H9 (cell line): Measurements from ENCODE around the gene BDNF. TPM values are rescaled to one million over a fixed set of nuclear protein-coding genes. Genes with fewer than 3 reads are reported as not detected.

ENCODE experiments used
- DNase-seq: peaks from one replicate; pipeline ENCODE4 v3.0.0-alpha.2; 2017
- H2AFZ ChIP-seq: one replicate; pipeline ENCODE4 v1.6.1; 2013; ENCODE audit warnings: mild to moderate bottlenecking, low read length, control low read depth, moderate library complexity
- H2AK5ac ChIP-seq: 2 replicates; pipeline ENCODE4 v1.6.1; 2013; ENCODE audit warnings: low read length, control low read depth, mixed read lengths; ENCODE audit not compliant: insufficient read length
- H2BK120ac ChIP-seq: one replicate; pipeline ENCODE4 v1.6.1; 2013; ENCODE audit warnings: low read depth, mild to moderate bottlenecking, low read length, control low read depth, inconsistent platforms; ENCODE audit not compliant: poor library complexity, severe bottlenecking
- H2BK12ac ChIP-seq: 2 replicates; pipeline ENCODE4 v1.6.1; 2013; ENCODE audit warnings: low read length, control low read depth, mixed read lengths, low read depth; ENCODE audit not compliant: insufficient read length
- H2BK15ac ChIP-seq: 2 replicates; pipeline ENCODE4 v1.6.1; 2013; ENCODE audit warnings: low read depth, low read length, control low read depth
- H2BK20ac ChIP-seq: one replicate; pipeline ENCODE4 v1.6.1; 2013; ENCODE audit warnings: low read depth, mild to moderate bottlenecking, low read length, control low read depth, inconsistent platforms; ENCODE audit not compliant: poor library complexity, severe bottlenecking
- H2BK5ac ChIP-seq: 2 replicates; pipeline ENCODE4 v1.6.1; 2013; ENCODE audit warnings: low read length, control low read depth, mixed read lengths; ENCODE audit not compliant: insufficient read length
- H3K14ac ChIP-seq: 2 replicates; pipeline ENCODE4 v1.6.1; 2013; ENCODE audit warnings: low read length, control low read depth; ENCODE audit not compliant: insufficient read depth
- H3K18ac ChIP-seq: 2 replicates; pipeline ENCODE4 v1.6.1; 2013; ENCODE audit warnings: low read depth, mild to moderate bottlenecking, mixed read lengths, low read length, control low read depth; ENCODE audit not compliant: insufficient read length
- H3K23ac ChIP-seq: 2 replicates; pipeline ENCODE4 v1.6.1; 2013; ENCODE audit warnings: low read length, control low read depth, mixed read lengths, low read depth; ENCODE audit not compliant: insufficient read length
- H3K23me2 ChIP-seq: 2 replicates; pipeline ENCODE4 v1.6.1; 2013; ENCODE audit warnings: low read depth, mild to moderate bottlenecking, mixed read lengths, low read length, control low read depth; ENCODE audit not compliant: insufficient read length, poor library complexity, severe bottlenecking
- H3K27ac ChIP-seq: 2 replicates; pipeline ENCODE4 v1.5.1; 2013; ENCODE audit warnings: low read length, control low read depth, mixed read lengths, low read depth; ENCODE audit not compliant: insufficient read length
- H3K27me3 ChIP-seq: 2 replicates; pipeline ENCODE4 v1.6.1; 2013; ENCODE audit warnings: low read length, control low read depth, inconsistent platforms; ENCODE audit not compliant: insufficient read depth
- H3K4ac ChIP-seq: 2 replicates; pipeline ENCODE4 v1.6.1; 2013; ENCODE audit warnings: low read depth, mild to moderate bottlenecking, control low read depth, inconsistent platforms, low read length, moderate library complexity
- H3K4me1 ChIP-seq: 2 replicates; pipeline ENCODE4 v1.6.1; 2013; ENCODE audit warnings: low read length, control low read depth, inconsistent platforms; ENCODE audit not compliant: insufficient read depth
- H3K4me2 ChIP-seq: 2 replicates; pipeline ENCODE4 v1.6.1; 2013; ENCODE audit warnings: low read length, control low read depth, mixed read lengths; ENCODE audit not compliant: insufficient read length, insufficient read depth
- H3K56ac ChIP-seq: 2 replicates; pipeline ENCODE4 v1.6.1; 2013; ENCODE audit warnings: low read depth, mild to moderate bottlenecking, mixed read lengths, low read length, control low read depth; ENCODE audit not compliant: insufficient read length
- H3K79me1 ChIP-seq: 2 replicates; pipeline ENCODE4 v1.6.1; 2013; ENCODE audit warnings: low read depth, mild to moderate bottlenecking, moderate library complexity, low read length, control low read depth, inconsistent platforms; ENCODE audit not compliant: insufficient read depth, poor library complexity, severe bottlenecking
- H3K79me2 ChIP-seq: 2 replicates; pipeline ENCODE4 v1.6.1; 2013; ENCODE audit warnings: low read length, control low read depth, inconsistent platforms; ENCODE audit not compliant: insufficient read depth
- H3K9ac ChIP-seq: 2 replicates; pipeline ENCODE4 v1.6.1; 2013; ENCODE audit warnings: low read length, control low read depth, mixed read lengths; ENCODE audit not compliant: insufficient read length; ENCODE audit errors: extremely low read depth
- H3K9me3 ChIP-seq: one replicate; pipeline ENCODE4 v1.6.1; 2013; ENCODE audit warnings: low read depth, low read length, inconsistent platforms; ENCODE audit not compliant: control insufficient read depth
- H3T11ph ChIP-seq: one replicate; pipeline ENCODE4 v1.6.1; 2013; ENCODE audit warnings: mild to moderate bottlenecking, low read length, control low read depth, inconsistent platforms
- H4K20me1 ChIP-seq: one replicate; pipeline ENCODE4 v1.6.1; 2013; ENCODE audit not compliant: control insufficient read depth, insufficient read length, insufficient read depth
- H4K5ac ChIP-seq: 2 replicates; pipeline ENCODE4 v1.6.1; 2013; ENCODE audit warnings: low read depth, mild to moderate bottlenecking, mixed read lengths, low read length, control low read depth; ENCODE audit not compliant: insufficient read length
- H4K8ac ChIP-seq: replicated peaks from 2 replicates; pipeline ENCODE4 v1.6.1; 2013; ENCODE audit warnings: low read length, control low read depth, mixed read lengths, low read depth; ENCODE audit not compliant: insufficient read length
- H4K91ac ChIP-seq: 2 replicates; pipeline ENCODE4 v1.6.1; 2013; ENCODE audit warnings: low read depth, mild to moderate bottlenecking, moderate library complexity, mixed read lengths, low read length, control low read depth; ENCODE audit not compliant: insufficient read length
- H3K27ac Mint-ChIP-seq, 3 experiments: 2 replicates in 2 of 3; 3 replicates in 1 of 3; pipeline ENCODE4 v1.8.0; 2020 to 2021; ENCODE audit warnings: mixed read lengths in 3 of 3, mild to moderate bottlenecking in 1 of 3, moderate library complexity in 1 of 3
- H3K27me3 Mint-ChIP-seq: 2 replicates; pipeline ENCODE4 v1.8.0; 2021; ENCODE audit warnings: low read depth, mild to moderate bottlenecking, moderate library complexity, mixed read lengths
- H3K36me3 Mint-ChIP-seq, 3 experiments: 2 replicates in 2 of 3; 3 replicates in 1 of 3; pipeline ENCODE4 v1.8.0; 2020 to 2021; ENCODE audit warnings: low read depth in 3 of 3, mixed read lengths in 3 of 3; ENCODE audit not compliant: insufficient read depth in 1 of 3
- H3K4me1 Mint-ChIP-seq, 2 experiments: 2 replicates each; pipeline ENCODE4 v1.8.0; 2020; ENCODE audit warnings: mixed read lengths in 2 of 2
- H3K4me3 Mint-ChIP-seq, 2 experiments: 2 replicates in 1 of 2; 3 replicates in 1 of 2; pipeline ENCODE4 v1.8.0; 2020 to 2021; ENCODE audit warnings: mild to moderate bottlenecking in 2 of 2, mixed read lengths in 2 of 2, moderate library complexity in 1 of 2
- H3K9me3 Mint-ChIP-seq, 2 experiments: 2 replicates in 1 of 2; 3 replicates in 1 of 2; pipeline ENCODE4 v1.8.0; 2020; ENCODE audit warnings: mild to moderate bottlenecking in 2 of 2, mixed read lengths in 2 of 2, moderate library complexity in 1 of 2
- WGBS: extraction: QIAGEN DNeasy Blood & Tissue Kit; methylation state at CpG from one replicate; pipeline ENCODE4 v1.1.7; 2013; ENCODE audit warnings: missing lambda C conversion rate, low lambda C conversion rate, mixed read lengths; ENCODE audit not compliant: insufficient read length; ENCODE audit errors: extremely low coverage; 5-methylcytosine and 5-hydroxymethylcytosine counted together
- total RNA-seq: library from RNA; stranded (reverse); gene quantifications from 2 replicates; pipeline ENCODE4 v1.2.1, GENCODE V29; 2021
- TF ChIP-seq, protein P1 (sequence below): fragments of 200-600 bp; sonication (generic); conservative IDR thresholded peaks from 3 replicates; pipeline ENCODE4 v1.8.0; 2021; ENCODE audit warnings: antibody characterized with exemption, mild to moderate bottlenecking

BDNF gene
- total RNA-seq, 1 experiment from 2014 or later = 2.7 TPM

- no peak overlapping the region for H3K18ac ChIP-seq
- Mint-ChIP-seq H3K4me1 (peaks cover 15 to 30% of the 10 kb centered on the region in 2 experiments), H3K27me3 (peaks cover 4% of the 10 kb centered on the region; the same call in 1 of the 2 replicates), H3K9me3 (peaks cover 13 to 20% of the 10 kb centered on the region in 2 experiments; a peak in 4 of 5 replicates), H3K4me3 (no peak overlapping the region), H3K27ac (no peak overlapping the region), H3K36me3 (peaks cover 9 to 20% (median 15%) of the 10 kb centered on the region in 3 experiments)
- no peaks in the 10 kb centered on the region; the same call in 1 of the 2 replicates for H3K4me1 ChIP-seq
- H2BK12ac ChIP-seq = no peak overlapping the region
- H3K79me1 ChIP-seq = no peaks in the 10 kb centered on the region
- H3K79me2 ChIP-seq = peaks cover 1% of the 10 kb centered on the region; the same call in 1 of the 2 replicates
- no peak overlapping the region for H2BK120ac ChIP-seq
- no peaks in the 10 kb centered on the region for H4K20me1 ChIP-seq
- WGBS = no CpG with 5 or more reads among the region's 2 CpGs
- no peak overlapping the region for H3K56ac ChIP-seq
- no peak overlapping the region for H2BK15ac ChIP-seq
- no peak overlapping the region for H2BK5ac ChIP-seq
- TF ChIP-seq, protein P1, sequence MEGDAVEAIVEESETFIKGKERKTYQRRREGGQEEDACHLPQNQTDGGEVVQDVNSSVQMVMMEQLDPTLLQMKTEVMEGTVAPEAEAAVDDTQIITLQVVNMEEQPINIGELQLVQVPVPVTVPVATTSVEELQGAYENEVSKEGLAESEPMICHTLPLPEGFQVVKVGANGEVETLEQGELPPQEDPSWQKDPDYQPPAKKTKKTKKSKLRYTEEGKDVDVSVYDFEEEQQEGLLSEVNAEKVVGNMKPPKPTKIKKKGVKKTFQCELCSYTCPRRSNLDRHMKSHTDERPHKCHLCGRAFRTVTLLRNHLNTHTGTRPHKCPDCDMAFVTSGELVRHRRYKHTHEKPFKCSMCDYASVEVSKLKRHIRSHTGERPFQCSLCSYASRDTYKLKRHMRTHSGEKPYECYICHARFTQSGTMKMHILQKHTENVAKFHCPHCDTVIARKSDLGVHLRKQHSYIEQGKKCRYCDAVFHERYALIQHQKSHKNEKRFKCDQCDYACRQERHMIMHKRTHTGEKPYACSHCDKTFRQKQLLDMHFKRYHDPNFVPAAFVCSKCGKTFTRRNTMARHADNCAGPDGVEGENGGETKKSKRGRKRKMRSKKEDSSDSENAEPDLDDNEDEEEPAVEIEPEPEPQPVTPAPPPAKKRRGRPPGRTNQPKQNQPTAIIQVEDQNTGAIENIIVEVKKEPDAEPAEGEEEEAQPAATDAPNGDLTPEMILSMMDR = no peak
- no peak overlapping the region for H4K8ac ChIP-seq
- H3K27ac ChIP-seq = no peak overlapping the region
- no peak overlapping the region for H4K5ac ChIP-seq
- no peak overlapping the region for H3K23ac ChIP-seq
- no peak for DNase-seq
- no peaks in the 10 kb centered on the region for H3K9me3 ChIP-seq
- H3K27me3 ChIP-seq = no peaks in the 10 kb centered on the region
- no peak overlapping the region for H2AFZ ChIP-seq
- no peaks in the 10 kb centered on the region for H3K23me2 ChIP-seq
- H3K14ac ChIP-seq = no peak overlapping the region
- H4K91ac ChIP-seq = no peak overlapping the region
- no peak overlapping the region for H3K4ac ChIP-seq
- H3T11ph ChIP-seq = no peak overlapping the region
- no peak overlapping the region for H2AK5ac ChIP-seq
- no peak overlapping the region for H3K4me2 ChIP-seq
- no peak overlapping the region for H2BK20ac ChIP-seq
- no peak overlapping the region for H3K9ac ChIP-seq
Observed at GRCh38 chr11:27663326-27663725, 36.9 kb downstream of the BDNF start.
